Stimulated activated CD8-positive, alpha-beta memory T cell treated with anti-CD3 and anti-CD28 coated beads, Interleukin-15, amount 100 ng/mL, for 24 hours (primary cell): ENCODE results near the gene AP1M1.
"Not testable (repeated sequence)": the region's sequence is repeated elsewhere in the genome, so short reads cannot be mapped to it uniquely, and the experiment has no call there.

Experiments used
- DNase-seq: peaks from one replicate; pipeline ENCODE4 v3.0.0-alpha.2; 2020; ENCODE audit warnings: low read depth

The AP1M1 gene

DNA sequence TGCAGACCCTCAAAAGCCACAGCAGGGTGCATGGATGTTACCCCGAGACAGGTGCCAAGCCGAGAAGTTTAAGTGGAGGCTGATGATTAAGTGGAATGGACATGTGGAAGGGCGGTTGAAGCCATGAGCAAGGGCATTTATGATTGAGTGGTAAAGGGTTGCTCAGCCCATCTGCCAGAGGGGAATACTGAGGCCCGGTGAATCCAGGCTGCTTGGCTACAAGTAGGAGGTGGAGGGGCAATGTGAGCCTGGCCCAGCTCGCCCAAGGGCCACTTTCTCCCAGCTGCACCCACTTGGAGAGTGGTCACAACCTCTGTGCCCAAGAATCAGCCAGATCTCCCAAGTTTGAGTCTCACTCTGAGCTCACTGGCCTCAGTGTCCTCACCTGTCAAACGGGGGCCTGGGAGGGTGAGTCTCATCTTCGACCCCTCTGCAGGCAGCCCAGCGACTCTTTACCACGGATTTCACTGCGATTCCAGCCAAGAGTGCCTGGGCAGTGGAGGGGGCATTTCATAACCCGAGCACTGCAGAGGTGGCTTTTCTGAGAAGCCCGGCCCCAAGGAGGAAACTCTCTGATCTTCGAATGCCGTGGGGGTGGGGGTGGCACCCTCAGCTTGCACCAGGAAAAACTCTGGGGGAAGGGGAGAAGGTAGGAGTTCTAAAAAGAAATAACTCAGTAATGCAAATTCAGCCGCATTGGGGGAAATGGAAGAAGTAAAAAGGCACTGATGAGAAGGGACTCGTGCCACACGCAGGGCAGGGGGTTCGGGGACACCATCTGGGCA lies 64.1 kb downstream of the AP1M1 start:
- DNase-seq, result no peak

DNA sequence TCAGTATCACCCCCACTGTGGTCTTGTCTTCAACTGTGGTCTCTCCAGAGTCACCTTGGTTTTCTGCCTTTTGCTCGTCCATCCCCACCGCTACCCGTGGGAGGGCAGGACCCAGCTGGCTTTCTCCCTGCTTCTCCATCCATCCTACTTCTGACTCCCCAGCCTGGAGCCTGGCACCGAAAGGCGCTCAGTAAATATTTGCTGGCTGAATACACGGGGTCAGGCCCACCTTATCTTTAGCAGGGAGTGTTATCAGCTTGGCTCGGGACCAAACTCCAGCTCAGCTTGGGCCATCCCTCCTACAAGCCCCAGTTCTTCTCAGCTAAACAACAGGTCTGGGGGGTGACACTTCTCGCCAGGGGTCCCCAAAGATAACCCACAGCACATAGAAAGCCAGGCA lies 64.9 kb downstream of the AP1M1 start:
- DNase-seq, result no peak

DNA sequence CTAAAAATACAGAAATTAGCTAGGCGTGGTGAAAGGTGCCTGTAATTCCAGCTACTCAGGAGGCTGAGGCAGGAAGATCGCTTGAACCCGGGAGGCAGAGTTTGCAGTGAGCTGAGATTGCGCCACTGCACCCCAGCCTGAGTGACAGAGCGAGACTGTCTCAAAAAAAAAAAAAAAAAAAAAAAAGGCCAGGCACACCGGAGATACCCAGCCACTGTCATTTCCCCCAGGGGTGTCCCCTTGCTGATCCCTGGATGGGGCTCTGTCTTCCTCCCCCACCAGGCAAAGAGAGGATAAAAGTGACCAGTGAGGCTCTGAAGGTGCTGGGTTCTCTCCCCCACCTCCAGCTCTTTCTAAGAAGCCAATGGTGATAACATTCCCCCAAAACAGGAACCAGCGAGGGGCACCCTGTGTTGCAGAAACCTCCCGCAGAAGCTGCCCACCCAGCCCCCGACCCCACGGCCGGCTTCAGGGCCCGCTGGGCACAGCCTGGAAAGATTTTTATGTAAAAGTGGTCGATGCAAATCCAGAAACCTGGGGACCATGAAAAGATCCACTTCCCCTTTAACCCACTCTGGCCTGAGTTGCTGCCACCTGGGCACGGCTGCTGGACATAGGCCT lies 65.5 kb downstream of the AP1M1 start:
- DNase-seq, result no peak

DNA sequence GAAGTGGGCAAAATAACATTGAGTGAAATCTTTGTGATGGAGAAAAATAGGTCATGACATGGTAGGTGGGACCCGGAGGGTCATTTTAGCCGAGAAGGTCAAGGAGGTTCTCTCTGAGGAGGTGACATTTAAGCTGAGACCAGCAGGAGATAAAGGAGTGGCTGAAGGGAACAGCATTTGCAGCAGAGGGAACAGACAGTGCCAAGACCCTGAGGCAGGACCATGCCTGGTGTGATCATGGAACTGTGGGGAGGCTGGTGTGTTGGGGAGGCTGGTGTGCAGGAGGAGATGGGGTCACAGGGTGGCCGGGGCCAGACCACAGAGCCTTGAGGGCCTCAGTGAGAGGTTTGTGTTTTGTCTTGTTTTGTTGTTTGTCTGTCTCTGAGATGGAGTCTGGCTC lies 67.5 kb downstream of the AP1M1 start:
- no peak for DNase-seq

DNA sequence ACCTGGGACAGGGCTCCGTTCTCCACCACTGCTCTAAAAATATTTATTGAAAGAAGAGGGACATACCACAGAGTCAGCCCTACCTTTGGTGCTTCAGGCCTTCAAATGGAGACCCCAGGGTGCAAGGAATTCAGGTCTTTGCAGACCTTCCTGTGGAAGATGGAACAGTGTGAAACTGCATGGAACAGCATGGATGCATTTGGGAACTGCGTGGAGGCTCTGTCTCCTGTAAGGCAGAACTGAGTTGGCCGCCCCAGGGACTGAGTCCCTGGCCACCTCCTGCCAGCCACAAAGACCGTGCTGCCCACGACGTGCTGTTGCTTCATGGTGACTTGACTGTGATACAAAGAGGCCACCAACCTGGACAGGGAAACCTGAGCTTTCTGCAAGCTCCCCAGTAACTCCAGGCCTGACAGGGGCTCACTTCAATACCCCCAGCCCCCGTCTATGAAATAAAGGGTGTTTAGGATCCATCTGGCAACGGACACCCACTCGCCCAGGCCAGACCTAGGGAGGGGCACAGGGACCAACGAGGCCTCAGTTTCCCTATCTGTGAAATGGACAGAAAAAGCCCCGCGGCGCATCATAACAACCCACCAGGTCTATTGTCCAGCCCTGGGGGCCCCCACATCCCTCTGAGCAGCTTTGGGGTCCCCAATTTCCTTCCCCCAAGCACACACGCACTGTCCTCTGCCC lies 68.3 kb downstream of the AP1M1 start:
- no peak for DNase-seq

DNA sequence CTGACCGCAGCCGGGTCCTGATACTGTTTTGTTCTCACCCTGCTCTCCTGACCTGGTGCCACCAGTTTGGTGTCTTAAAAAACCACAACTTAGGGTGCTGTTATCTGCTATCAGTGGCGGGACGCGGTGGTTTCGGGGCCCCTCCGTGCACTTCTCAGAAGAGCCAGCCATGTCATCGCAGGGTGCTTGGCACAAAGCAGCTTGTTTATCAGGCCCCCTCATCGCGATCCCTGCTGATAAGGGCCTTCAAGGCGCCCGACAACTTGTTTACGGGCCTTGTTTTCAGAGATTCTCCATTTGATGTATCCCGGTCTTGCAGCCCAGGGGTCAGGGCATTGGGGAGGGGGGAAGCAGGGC lies 68.9 kb downstream of the AP1M1 start:
- DNase-seq, result peak; percentile 20

DNA sequence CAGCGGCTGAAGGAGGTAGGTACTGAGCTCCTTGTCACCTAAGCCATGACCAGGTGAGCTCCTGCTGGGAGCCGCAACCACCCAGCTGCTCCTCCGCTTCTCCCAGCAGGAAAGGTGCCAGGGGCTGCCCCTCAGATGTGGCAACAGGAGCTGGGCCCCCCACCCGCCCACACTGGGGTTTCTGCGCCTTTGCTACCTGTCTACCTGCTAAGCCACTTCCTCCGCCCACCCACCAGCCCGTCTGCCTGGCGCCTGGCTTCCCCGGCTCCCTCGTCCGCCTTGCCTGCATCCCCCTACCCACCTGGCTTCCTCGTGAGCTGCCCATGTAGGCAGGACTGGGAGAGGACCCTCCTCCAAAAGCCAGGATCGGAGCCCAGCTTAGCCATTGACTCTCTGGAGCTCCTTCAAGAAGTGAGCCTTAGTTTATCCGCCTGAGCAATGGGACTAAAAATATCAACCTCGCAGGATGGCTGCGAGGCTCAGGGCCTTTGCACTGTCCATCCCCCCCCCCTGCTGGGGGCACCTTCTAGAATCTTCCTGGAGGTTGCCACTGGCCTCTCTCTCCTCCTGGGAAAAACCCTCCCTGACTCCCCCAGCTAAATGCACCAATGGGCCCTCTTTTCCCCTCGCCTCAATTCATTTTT lies 71.1 kb downstream of the AP1M1 start:
- DNase-seq, result no peak

DNA sequence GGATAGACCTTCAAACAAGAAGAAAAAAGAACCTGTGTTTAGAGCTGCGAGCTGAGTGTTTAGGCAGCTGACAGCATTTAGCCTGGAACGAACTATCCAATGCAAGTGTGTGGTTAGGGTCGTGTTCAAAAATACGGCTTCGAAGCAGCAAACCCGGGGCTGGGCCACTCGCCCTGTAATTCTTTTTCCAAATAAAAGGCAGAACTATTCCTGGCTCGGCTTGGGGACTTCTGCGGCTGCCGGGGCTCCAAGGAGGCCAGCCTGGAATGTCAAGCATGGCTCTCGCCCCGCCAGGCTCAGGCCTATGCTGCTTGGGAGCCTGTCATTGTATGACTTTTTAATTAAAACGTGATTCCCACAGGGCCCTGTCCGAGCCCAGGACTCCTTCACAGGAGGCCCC lies 75.2 kb downstream of the AP1M1 start:
- DNase-seq, result no peak

DNA sequence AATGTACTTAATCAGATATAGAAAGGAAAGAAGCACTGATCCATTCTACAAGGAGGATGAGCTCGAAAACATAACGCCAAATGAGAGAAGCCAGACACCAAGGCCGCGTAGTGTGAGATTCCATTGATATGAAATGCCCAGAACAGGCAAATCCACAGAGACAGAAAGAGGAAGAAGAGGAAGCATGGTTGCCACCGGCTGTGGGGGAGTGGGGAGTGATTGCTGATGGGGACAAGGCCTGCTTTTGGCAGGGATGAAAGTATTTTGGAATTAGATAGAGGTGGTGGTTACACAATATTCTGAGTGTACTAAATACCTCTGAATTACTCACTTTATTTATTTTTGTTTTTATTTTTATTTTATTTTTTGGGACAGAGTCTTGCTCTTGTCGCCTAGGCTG lies 76.7 kb downstream of the AP1M1 start:
- DNase-seq, result no peak

DNA sequence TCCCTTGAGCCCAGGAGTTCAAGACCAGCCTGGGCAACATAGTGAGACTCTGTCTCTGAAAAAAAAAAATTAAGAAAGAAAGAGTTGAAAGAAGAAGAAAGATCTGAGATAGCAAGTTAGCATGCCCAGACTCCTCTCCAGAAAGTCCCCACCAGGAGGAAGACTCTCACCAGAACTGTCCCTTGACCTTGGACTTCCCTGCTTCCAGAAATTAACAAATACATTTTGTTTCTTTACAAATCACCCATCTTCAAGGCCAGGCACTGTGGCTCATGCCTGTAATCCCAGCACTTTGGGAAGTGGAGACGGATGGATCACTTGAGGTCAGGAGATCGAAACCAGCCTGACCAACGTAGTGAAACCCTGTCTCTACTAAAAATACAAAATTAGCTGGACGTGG lies 82.6 kb downstream of the AP1M1 start:
- no peak for DNase-seq

DNA sequence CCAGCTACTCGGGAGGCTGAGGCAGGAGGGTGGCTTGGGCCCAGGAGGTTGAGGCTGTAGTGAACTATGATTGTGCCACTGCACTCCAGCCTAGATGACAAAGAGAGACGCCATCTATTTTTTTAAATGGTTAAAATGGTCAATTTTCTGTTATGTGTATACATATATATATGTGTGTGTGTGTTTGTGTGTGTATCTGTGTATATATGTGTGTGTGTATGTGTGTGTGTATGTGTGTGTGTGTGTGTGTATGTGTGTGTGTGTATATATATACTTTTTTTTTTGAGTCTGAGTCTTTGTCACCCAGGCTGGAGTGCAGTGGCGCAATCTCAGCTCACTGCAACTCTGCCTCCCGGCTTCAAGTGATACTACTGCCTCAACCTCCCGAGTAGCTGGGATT lies 84.0 kb downstream of the AP1M1 start:
- no peak for DNase-seq

DNA sequence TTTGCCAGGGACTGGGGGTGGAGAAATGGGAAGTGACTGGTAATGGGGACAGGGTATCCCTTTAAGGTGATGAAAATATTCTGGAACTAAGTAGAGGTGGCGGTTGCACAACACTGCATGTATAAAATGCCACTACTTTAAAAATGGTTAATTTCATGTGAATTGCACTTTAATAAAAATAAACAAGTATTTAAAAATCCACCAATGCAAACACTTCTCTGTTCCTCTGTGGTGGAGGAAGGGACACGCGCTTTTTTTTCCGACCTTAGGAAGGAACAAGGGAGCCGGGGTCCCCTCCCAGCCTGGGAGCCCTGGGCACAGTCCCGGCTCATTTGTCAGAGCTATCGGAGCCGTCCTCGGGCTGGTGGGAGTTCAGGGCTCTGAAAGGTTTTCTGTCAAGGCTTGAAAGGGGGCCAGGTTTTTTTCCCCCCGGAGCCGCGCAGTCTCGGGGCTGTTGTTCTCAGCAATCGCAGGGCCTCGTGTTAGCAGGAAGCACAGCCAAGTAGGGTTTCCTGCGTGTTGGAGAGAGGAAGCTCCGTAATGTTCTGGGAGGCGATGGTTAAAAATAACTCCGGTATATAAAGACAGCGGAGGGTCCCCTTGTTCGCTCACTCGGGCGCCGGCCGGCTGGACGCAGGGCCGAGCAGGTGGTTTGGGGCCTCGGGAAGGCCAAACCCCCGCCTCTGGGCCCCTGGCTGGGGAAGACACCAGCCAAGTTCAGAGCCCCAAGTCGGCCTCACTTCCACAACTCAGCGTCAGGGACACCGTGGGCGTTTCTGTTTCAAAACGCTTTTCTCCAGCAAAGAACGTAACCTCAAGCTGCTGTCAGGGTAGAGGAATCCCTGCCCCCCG lies 85.7 kb downstream of the AP1M1 start:
- peak; percentile 39 for DNase-seq

DNA sequence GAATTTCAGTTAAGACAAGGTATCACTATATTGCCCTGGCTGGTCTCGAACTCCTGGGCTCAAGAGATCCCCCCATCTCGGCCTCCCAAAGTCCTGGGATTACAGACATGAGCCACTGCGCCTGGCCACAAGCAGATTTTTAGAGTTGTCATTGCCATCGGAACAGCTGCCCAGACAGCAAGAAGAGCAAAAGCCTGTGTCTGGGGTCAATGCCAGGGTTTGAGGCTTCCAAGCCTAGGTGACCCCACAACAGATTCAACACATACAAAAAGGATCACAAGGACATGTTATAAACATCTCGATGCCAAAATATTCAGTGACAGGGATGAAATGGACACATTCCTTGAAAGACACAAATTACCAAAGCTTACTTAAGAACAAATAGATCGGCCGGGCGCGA lies 86.8 kb downstream of the AP1M1 start:
- no peak for DNase-seq

DNA sequence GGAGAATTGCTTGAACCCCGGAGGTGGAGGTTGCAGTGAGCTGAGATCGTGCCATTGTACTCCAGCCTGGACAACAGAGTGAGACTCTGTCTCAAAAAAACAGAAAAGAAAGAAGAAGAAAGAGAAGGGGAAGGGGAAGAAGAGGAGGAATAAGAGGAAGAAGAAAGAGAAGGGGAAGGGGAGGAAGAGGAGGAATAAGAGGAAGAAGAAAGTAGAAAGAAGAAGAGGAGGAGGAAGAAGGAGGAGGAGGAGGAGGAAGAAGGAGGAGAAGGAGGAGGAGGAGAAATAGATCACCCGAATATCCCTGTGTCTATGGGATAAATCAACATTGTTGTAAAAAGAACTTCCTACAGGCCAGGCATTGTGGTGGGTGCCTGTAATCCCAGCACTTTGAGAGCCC lies 87.4 kb downstream of the AP1M1 start:
- not testable (repeated sequence) for DNase-seq

DNA sequence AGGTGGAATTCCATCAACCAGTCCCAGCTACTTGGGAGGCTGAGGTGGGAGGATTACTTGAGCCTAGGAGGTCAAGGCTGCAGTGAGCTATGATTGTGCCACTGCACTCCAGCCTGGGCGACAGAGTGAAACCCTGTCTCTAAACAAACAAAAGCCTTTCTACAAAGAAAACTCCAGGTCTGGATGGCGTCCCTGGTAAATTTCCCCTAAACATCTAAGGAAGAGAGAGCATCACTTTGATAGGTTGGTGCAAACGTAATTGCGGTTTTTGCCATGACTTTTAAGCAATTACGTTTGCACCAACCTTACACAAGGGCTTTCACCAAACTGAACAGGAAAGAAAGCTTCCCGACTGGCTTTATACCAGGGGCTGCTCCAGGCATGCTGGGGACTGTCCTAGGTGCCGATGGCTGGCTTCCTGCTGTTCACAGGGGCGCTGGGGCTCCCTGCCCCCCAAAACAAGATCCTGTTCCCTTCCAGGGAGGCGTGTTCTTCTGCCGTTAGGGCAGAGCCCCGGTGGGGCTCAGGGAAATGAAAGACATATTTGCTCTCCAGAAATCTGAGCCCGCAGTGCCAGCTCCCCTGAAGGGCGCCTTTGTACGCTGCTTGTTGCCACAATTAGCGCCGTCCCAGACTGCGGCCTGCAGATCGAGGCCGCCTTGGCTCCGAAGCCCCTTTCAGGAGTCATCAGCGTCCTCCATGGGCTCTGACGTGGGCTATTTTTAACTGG lies 88.2 kb downstream of the AP1M1 start:
- DNase-seq, result no peak

DNA sequence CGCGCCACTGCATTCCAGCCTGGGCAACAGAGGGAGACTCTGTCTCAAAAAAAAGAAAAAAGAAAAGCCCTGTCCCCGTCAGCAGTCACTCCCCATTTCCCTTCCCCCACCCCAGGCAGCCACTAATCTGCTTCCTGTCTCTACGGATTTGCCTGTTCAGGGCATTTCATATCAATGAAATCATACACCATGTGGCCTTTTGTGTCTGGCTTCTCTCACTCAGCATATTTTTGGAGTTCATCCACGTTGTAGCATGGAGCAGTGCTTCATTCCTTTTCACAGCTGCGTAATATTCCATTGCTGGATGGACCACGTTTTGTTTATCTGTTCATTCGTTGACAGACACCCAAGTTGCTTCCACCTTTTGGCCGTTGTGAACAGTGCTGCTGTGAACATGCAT lies 90.8 kb downstream of the AP1M1 start:
- DNase-seq, result no peak

DNA sequence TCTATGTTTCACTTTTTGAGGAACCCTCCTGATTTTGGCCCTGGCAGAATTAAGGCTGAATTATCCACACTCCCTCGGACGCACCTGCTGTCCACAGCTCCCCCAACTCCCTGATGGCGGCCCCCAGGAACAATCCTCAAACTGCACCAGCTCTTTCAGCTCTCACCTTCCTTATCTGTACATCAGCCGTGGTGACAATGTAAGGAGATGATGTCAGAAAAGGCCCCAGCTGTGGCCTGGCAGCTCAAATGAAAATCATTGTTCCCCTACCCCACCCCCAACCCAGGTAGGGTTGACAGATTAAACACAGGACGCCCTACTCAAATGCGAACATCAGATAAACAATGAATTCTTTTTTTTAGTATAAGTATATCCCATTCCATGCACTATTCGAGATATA lies 91.9 kb downstream of the AP1M1 start:
- no peak for DNase-seq

DNA sequence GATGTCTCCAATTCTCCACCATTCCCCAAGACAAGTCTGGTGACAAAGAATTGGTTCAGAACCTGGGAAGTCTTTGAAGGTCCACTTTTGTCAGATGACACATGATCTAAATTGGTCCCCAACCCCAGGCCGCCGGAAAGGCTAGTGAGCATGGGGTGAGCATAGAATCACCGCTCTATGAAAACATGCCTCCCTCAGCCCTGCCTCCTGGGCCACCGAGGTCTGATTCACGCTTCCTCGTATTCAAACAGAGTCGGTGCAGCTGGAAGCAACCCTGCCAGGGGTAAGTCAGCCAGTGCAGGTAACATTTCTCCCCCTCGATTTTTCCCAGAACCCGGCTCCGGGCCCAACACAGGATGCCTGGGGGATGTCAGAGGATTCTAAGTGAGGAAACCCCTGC lies 93.0 kb downstream of the AP1M1 start:
- DNase-seq, result no peak

DNA sequence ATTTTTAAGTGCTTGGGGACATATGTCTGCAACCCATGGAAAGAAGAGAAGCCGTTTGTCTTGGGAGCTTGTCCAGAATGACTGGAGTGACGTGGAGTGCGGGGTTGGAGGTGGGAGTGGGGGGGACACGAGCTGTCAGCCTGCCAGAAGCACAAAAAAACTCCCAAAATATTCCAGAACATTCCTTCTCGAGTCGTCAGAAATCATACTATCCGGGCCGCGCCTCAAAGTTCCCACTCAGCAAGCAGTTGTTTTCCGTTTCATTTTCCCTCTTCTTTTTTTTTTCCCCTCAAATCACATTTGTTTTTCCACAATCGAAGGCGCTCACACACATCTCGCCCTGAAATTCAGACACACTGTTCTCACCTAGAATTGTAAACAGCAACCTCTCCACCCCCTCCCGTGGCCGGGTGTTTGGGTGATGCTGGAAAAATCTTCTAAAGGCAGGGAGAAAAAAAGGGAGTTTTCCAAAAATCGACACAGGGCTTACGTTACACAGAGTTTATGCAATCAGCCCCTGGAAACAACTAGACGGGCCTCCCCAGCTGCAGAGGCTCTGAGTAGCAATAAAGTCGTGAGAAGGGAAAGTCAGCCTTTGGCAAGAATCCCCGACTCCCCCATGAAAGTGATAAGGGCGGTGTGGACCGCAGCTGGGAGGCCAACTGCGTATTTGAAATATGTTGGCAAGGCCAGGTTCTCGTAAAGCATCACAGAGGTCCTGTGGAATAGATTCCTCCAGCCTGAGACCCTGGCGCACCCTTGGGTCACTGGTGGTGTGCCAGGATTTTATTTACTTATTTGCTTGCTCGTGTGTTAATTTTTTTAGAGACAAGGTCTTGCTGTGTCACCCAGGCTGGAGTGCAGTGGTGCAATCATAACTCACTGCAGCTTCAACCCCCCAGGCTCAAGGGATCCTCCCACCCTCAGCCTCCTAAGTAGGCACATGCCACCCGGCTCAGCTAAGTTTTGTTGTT lies 95.7 kb downstream of the AP1M1 start:
- DNase-seq, result no peak

DNA sequence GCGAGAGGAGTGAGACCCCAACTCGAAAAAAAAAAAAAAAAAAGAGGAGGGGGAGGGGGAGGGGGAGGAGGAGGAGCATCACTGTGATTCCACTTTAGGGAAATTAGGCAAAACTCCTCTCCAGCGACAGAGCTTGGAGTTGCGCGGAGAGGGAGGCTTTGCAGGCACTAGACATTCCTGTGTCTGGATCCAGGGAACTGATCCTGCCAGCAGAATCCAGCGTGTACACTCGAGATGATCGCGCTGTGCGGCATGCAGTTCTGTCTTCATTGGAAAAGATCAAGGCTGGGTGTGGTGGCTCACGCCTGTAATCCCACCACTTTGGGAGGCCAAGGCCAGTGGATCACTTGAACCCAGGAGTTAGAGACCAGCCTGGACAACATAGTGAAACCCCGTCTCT lies 97.3 kb downstream of the AP1M1 start:
- no peak for DNase-seq
